BLaER1 (cell line): ENCODE data around the gene RYR1.

ENCODE experiments used
- H3K27ac ChIP-seq: shearing (Covaris generic); formaldehyde crosslinking; 2 replicates; pipeline ENCODE4 v1.8.1; 2022
- H3K27me3 ChIP-seq: shearing (Covaris generic); formaldehyde crosslinking; 2 replicates; pipeline ENCODE4 v1.8.1; 2022
- H3K36me3 ChIP-seq: shearing (Covaris generic); formaldehyde crosslinking; 2 replicates; pipeline ENCODE4 v1.8.1; 2022
- H3K4me1 ChIP-seq: shearing (Covaris generic); formaldehyde crosslinking; 2 replicates; pipeline ENCODE4 v1.8.1; 2022
- H3K4me2 ChIP-seq: shearing (Covaris generic); formaldehyde crosslinking; 2 replicates; pipeline ENCODE4 v1.8.1; 2022
- H3K4me3 ChIP-seq: shearing (Covaris generic); formaldehyde crosslinking; 2 replicates; pipeline ENCODE4 v1.8.1; 2022
- H3K9ac ChIP-seq: shearing (Covaris generic); formaldehyde crosslinking; 2 replicates; pipeline ENCODE4 v1.8.1; 2022
- H3K9me3 ChIP-seq: shearing (Covaris generic); formaldehyde crosslinking; 2 replicates; pipeline ENCODE4 v1.8.1; 2022
- H4K20me1 ChIP-seq: shearing (Covaris generic); formaldehyde crosslinking; 2 replicates; pipeline ENCODE4 v1.8.1; 2022
- Cebpa-rat ChIP-seq: shearing (Covaris generic); IDR thresholded peaks from 2 replicates; pipeline ENCODE4 v1.8.1; 2022

RYR1 gene

GRCh38 chr19:38412491-38412890 is 21.0 kb upstream of the RYR1 start:
- peaks cover 6% of the 10 kb centered on the region for H3K4me1 ChIP-seq
- no peak overlapping the region for H3K4me3 ChIP-seq
- TF ChIP-seq Cebpa-rat, result no peak

GRCh38 chr19:38412961-38413360 is 20.5 kb upstream of the RYR1 start:
- no peak overlapping the region for H3K4me3 ChIP-seq
- no peaks in the 10 kb centered on the region for H3K9me3 ChIP-seq
- H3K27ac ChIP-seq, result no peak overlapping the region
- H3K4me1 ChIP-seq, result peaks cover 11% of the 10 kb centered on the region
- TF ChIP-seq Cebpa-rat, result no peak
- H3K27me3 ChIP-seq, result no peaks in the 10 kb centered on the region
- no peaks in the 10 kb centered on the region for H4K20me1 ChIP-seq
- H3K9ac ChIP-seq, result no peak overlapping the region
- no peak overlapping the region for H3K4me2 ChIP-seq
- no peaks in the 10 kb centered on the region for H3K36me3 ChIP-seq

More at GRCh38 chr19:38412491-38412890, 21.0 kb upstream of the RYR1 start:
- Histone ChIP-seq H3K9me3 (no peaks in the 10 kb centered on the region), H3K36me3 (no peaks in the 10 kb centered on the region), H3K27me3 (no peaks in the 10 kb centered on the region), H3K4me2 (no peak overlapping the region), H3K27ac (no peak overlapping the region), H3K9ac (no peak overlapping the region), H4K20me1 (no peaks in the 10 kb centered on the region)

GRCh38 chr19:38413416-38413815 is 20.1 kb upstream of the RYR1 start:
- Histone ChIP-seq H3K4me3 (no peak overlapping the region), H3K27ac (no peak overlapping the region), H3K4me2 (no peak overlapping the region), H3K9ac (no peak overlapping the region), H3K27me3 (no peaks in the 10 kb centered on the region), H3K36me3 (no peaks in the 10 kb centered on the region), H4K20me1 (no peaks in the 10 kb centered on the region), H3K4me1 (peaks cover 16% of the 10 kb centered on the region), H3K9me3 (no peaks in the 10 kb centered on the region)
- TF ChIP-seq Cebpa-rat, result no peak

GRCh38 chr19:38417146-38417543 is 16.3 kb upstream of the RYR1 start:
- Histone ChIP-seq H3K9me3 (no peaks in the 10 kb centered on the region), H3K9ac (no peak overlapping the region), H3K4me2 (peak overlapping the region; percentile 94), H3K4me3 (peak overlapping the region; percentile 60; the same call in 1 of the 2 replicates), H3K27ac (no peak overlapping the region), H3K36me3 (no peaks in the 10 kb centered on the region), H3K4me1 (peaks cover 19% of the 10 kb centered on the region), H3K27me3 (no peaks in the 10 kb centered on the region), H4K20me1 (no peaks in the 10 kb centered on the region)
- TF ChIP-seq Cebpa-rat, result no peak

GRCh38 chr19:38417544-38418506 is 15.7 kb upstream of the RYR1 start:
- Histone ChIP-seq H3K36me3 (no peaks in the 10 kb centered on the region), H3K9ac (peak overlapping the region; percentile 35; the same call in 1 of the 2 replicates), H3K9me3 (no peaks in the 10 kb centered on the region), H3K4me1 (peaks cover 24% of the 10 kb centered on the region), H3K27ac (peak overlapping the region; percentile 38; the same call in 1 of the 2 replicates), H3K27me3 (no peaks in the 10 kb centered on the region), H4K20me1 (no peaks in the 10 kb centered on the region), H3K4me3 (peak overlapping the region; percentile 60), H3K4me2 (peak overlapping the region; percentile 94)
- TF ChIP-seq Cebpa-rat, result no peak

GRCh38 chr19:38420935-38421334 is 12.6 kb upstream of the RYR1 start:
- H3K27me3 ChIP-seq, result no peaks in the 10 kb centered on the region
- H3K4me3 ChIP-seq, result no peak overlapping the region
- H4K20me1 ChIP-seq, result no peaks in the 10 kb centered on the region
- H3K4me2 ChIP-seq, result no peak overlapping the region
- no peak overlapping the region for H3K27ac ChIP-seq
- no peak for TF ChIP-seq Cebpa-rat
- H3K4me1 ChIP-seq, result peaks cover 43% of the 10 kb centered on the region
- H3K9ac ChIP-seq, result no peak overlapping the region
- H3K9me3 ChIP-seq, result no peaks in the 10 kb centered on the region
- no peaks in the 10 kb centered on the region for H3K36me3 ChIP-seq

GRCh38 chr19:38421856-38422255 is 11.6 kb upstream of the RYR1 start:
- no peak overlapping the region for H3K27ac ChIP-seq
- H3K4me1 ChIP-seq, result peaks cover 52% of the 10 kb centered on the region
- no peaks in the 10 kb centered on the region for H3K36me3 ChIP-seq
- no peak overlapping the region for H3K4me3 ChIP-seq
- H3K9ac ChIP-seq, result no peak overlapping the region
- TF ChIP-seq Cebpa-rat, result no peak
- no peak overlapping the region for H3K4me2 ChIP-seq
- H4K20me1 ChIP-seq, result no peaks in the 10 kb centered on the region
- H3K27me3 ChIP-seq, result no peaks in the 10 kb centered on the region
- H3K9me3 ChIP-seq, result no peaks in the 10 kb centered on the region

- H3K9ac ChIP-seq, result no peak overlapping the region
- H3K9me3 ChIP-seq, result no peaks in the 10 kb centered on the region
- H3K36me3 ChIP-seq, result no peaks in the 10 kb centered on the region
- H3K27me3 ChIP-seq, result no peaks in the 10 kb centered on the region
- no peak overlapping the region for H3K4me2 ChIP-seq
- H3K4me3 ChIP-seq, result no peak overlapping the region
- H3K4me1 ChIP-seq, result peaks cover 52% of the 10 kb centered on the region
- H4K20me1 ChIP-seq, result no peaks in the 10 kb centered on the region
- no peak for TF ChIP-seq Cebpa-rat
- no peak overlapping the region for H3K27ac ChIP-seq
These were observed 11.1 kb upstream of the RYR1 start for GRCh38 chr19:38422438-38422837.

GRCh38 chr19:38424272-38424671 is 9.2 kb upstream of the RYR1 start:
- no peak overlapping the region for H3K9ac ChIP-seq

GRCh38 chr19:38425222-38425809 is 8.2 kb upstream of the RYR1 start:
- Histone ChIP-seq H4K20me1 (no peaks in the 10 kb centered on the region), H3K4me1 (peaks cover 53% of the 10 kb centered on the region), H3K4me2 (peak overlapping the region; percentile 93), H3K27ac (peak overlapping the region; percentile 36; the same call in 1 of the 2 replicates), H3K9me3 (no peaks in the 10 kb centered on the region), H3K4me3 (peak overlapping the region; percentile 42), H3K9ac (peak overlapping the region; percentile 47; the same call in 1 of the 2 replicates), H3K36me3 (no peaks in the 10 kb centered on the region), H3K27me3 (no peaks in the 10 kb centered on the region)
- no peak for TF ChIP-seq Cebpa-rat

More at GRCh38 chr19:38424272-38424671, 9.2 kb upstream of the RYR1 start:
- Histone ChIP-seq H3K4me1 (peaks cover 47% of the 10 kb centered on the region), H3K27ac (no peak overlapping the region), H3K4me2 (no peak overlapping the region), H3K27me3 (no peaks in the 10 kb centered on the region), H3K4me3 (no peak overlapping the region), H3K36me3 (no peaks in the 10 kb centered on the region), H4K20me1 (no peaks in the 10 kb centered on the region), H3K9me3 (no peaks in the 10 kb centered on the region)
- no peak for TF ChIP-seq Cebpa-rat
